OCI-LY3 (cell line): Measurements from ENCODE around the gene C2orf92.
A peak's percentile ranks its signal among the peaks of the same experiment; 100 is the strongest.

Source experiments
- H2AFZ ChIP-seq: fragments of 200-600, 300-600 bp; shearing (Covaris generic); 2 replicates; pipeline ENCODE4 v1.6.0; 2014; ENCODE audit warnings: antibody characterized with exemption, low read depth, low read length
- H3K27ac ChIP-seq: fragments of 200-600, 300-600 bp; sonication (generic); 2 replicates; pipeline ENCODE4 v1.5.1; 2014; ENCODE audit warnings: mild to moderate bottlenecking, low read length, moderate library complexity, mixed read lengths
- H3K27me3 ChIP-seq: fragments of 200-600, 300-600 bp; sonication (generic); 2 replicates; pipeline ENCODE4 v1.6.1; 2014; ENCODE audit warnings: low read depth, low read length, mixed read lengths
- H3K36me3 ChIP-seq: fragments of 200-600, 300-600 bp; sonication (generic); replicated peaks from 2 replicates; pipeline ENCODE3; 2014; ENCODE audit warnings: low read depth, low read length, mixed read lengths
- H3K4me1 ChIP-seq: fragments of 300-600, 200-600 bp; sonication (generic); 2 replicates; pipeline ENCODE4 v1.6.1; 2014; ENCODE audit warnings: low read length, mixed read lengths
- H3K4me2 ChIP-seq: fragments of 200-600, 300-600 bp; sonication (generic); 2 replicates; pipeline ENCODE4 v1.6.1; 2014; ENCODE audit warnings: low read length, mixed read lengths
- H3K4me3 ChIP-seq: fragments of 300-600, 200-600 bp; sonication (generic); 2 replicates; pipeline ENCODE4 v1.5.1; 2014; ENCODE audit warnings: antibody characterized with exemption, mild to moderate bottlenecking, low read length, moderate library complexity
- H3K79me2 ChIP-seq: fragments of 300-600, 200-600 bp; shearing (Covaris generic); 2 replicates; pipeline ENCODE4 v1.6.1; 2014; ENCODE audit warnings: mild to moderate bottlenecking, low read length, mixed read lengths
- H3K9ac ChIP-seq: fragments of 300-600, 200-600 bp; shearing (Covaris generic); 2 replicates; pipeline ENCODE4 v1.6.0; 2014; ENCODE audit warnings: mild to moderate bottlenecking, low read length, moderate library complexity
- H3K9me3 ChIP-seq: fragments of 200-600, 300-600 bp; shearing (Covaris generic); 2 replicates; pipeline ENCODE4 v1.6.1; 2014; ENCODE audit warnings: low read length, mixed read lengths; ENCODE audit not compliant: insufficient read depth
- H4K20me1 ChIP-seq: fragments of 200-600, 300-600 bp; sonication (generic); 2 replicates; pipeline ENCODE4 v1.6.1; 2016; ENCODE audit warnings: low read length, mixed read lengths; ENCODE audit not compliant: insufficient read depth
- CTCF ChIP-seq: fragments of 200-600, 300-600 bp; sonication (generic); IDR thresholded peaks from 2 replicates; pipeline ENCODE4 v1.5.1; 2014; ENCODE audit warnings: antibody characterized with exemption, low read length, low read depth
- EZH2phosphoT487 ChIP-seq: fragments of 200-600 bp; shearing (Covaris generic); IDR thresholded peaks from 2 replicates; pipeline ENCODE4 v1.6.1; 2018; ENCODE audit warnings: antibody characterized with exemption, mixed run types, low read depth

Gene C2orf92

GRCh38 chr2:97645112-97645694, 24.3 kb upstream of the C2orf92 start:
- no peaks in the 10 kb centered on the region for H4K20me1 ChIP-seq
- TF ChIP-seq CTCF, result no peak
- TF ChIP-seq EZH2phosphoT487, result no peak
- peak overlapping the region; percentile 95 for H3K4me3 ChIP-seq
- H3K27me3 ChIP-seq, result no peaks in the 10 kb centered on the region
- H3K27ac ChIP-seq, result peak overlapping the region; percentile 17; the same call in 1 of the 2 replicates
- H3K79me2 ChIP-seq, result peaks cover 14% of the 10 kb centered on the region
- H3K4me2 ChIP-seq, result peak overlapping the region; percentile 92
- no peaks in the 10 kb centered on the region for H3K9me3 ChIP-seq
- H3K4me1 ChIP-seq, result peaks cover 10% of the 10 kb centered on the region
- peaks cover 24% of the 10 kb centered on the region for H3K36me3 ChIP-seq
- peak overlapping the region; percentile 97 for H2AFZ ChIP-seq
- peak overlapping the region; percentile 83 for H3K9ac ChIP-seq

- peak within 1 kb of the TSS; percentile 95 for H3K4me3 ChIP-seq
- TF ChIP-seq CTCF (no peak), EZH2phosphoT487 (no peak)
- H3K9ac ChIP-seq, result peak within 1 kb of the TSS; percentile 83
- H3K79me2 ChIP-seq, result peaks cover 14% of the 10 kb centered on the region
- H3K4me1 ChIP-seq, result peaks cover 10% of the 10 kb centered on the region
- H3K27me3 ChIP-seq, result no peaks in the 10 kb centered on the region
- H4K20me1 ChIP-seq, result no peaks in the 10 kb centered on the region
- no peaks in the 10 kb centered on the region for H3K9me3 ChIP-seq
- peak within 1 kb of the TSS; percentile 92 for H3K4me2 ChIP-seq
- H3K27ac ChIP-seq, result peak within 1 kb of the TSS; percentile 29
- peak within 1 kb of the TSS; percentile 97 for H2AFZ ChIP-seq
- H3K36me3 ChIP-seq, result peaks cover 27% of the 10 kb centered on the region
These were observed 23.6 kb upstream of the C2orf92 start, which contains the start of gene COX5B for GRCh38 chr2:97645695-97646629. COX5B (plus strand) TSS chr2:97646062; CDS start chr2:97646087, 25 bp downstream.

- Histone ChIP-seq H4K20me1 (no peaks in the 10 kb centered on the region), H3K4me2 (peak overlapping the region; percentile 65), H3K27ac (no peak overlapping the region), H3K36me3 (peaks cover 27% of the 10 kb centered on the region), H3K4me3 (peak overlapping the region; percentile 95), H2AFZ (no peak overlapping the region), H3K9ac (no peak overlapping the region), H3K79me2 (peaks cover 14% of the 10 kb centered on the region), H3K9me3 (no peaks in the 10 kb centered on the region), H3K4me1 (peaks cover 10% of the 10 kb centered on the region), H3K27me3 (no peaks in the 10 kb centered on the region)
- TF ChIP-seq EZH2phosphoT487, result no peak
- no peak for TF ChIP-seq CTCF
These were observed 22.5 kb upstream of the C2orf92 start for GRCh38 chr2:97646977-97647376.

- Histone ChIP-seq H3K9me3 (no peaks in the 10 kb centered on the region), H3K79me2 (peaks cover 12% of the 10 kb centered on the region), H3K27ac (no peak overlapping the region), H3K4me3 (no peak overlapping the region), H3K27me3 (no peaks in the 10 kb centered on the region), H3K9ac (no peak overlapping the region), H2AFZ (no peak overlapping the region), H3K4me1 (peaks cover 5% of the 10 kb centered on the region), H4K20me1 (no peaks in the 10 kb centered on the region), H3K4me2 (no peak overlapping the region), H3K36me3 (peaks cover 38% of the 10 kb centered on the region)
- TF ChIP-seq EZH2phosphoT487 (no peak), CTCF (no peak)
These were observed 18.4 kb upstream of the C2orf92 start for GRCh38 chr2:97651114-97651513.
